Measurements from ENCODE around the gene CCNYL1.

Gene CCNYL1

DNA sequence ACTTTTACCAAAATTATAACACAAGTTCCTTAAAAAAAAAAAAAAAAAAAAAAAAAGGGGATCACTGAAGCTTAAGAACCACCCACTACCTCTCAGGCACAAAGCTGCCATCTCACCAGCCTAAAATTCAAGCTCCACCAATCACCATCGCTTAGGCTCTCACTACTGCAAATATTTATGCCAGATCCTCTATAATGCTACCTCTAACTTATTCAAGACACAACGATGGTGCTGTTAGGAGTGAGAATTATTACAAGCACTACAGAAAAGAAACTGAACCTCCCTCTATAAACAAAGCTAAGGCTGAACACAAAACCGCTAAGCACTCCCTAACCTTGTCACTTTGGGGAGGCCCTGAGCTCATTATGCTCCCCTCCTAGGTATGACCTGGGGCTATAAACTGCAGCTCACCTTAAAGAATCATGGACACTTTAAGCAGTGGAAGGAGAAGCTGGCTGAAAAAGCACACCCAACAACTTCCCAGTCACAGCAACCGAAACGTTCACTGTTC, 54.7 kb downstream of the CCNYL1 start:
- DNase-seq (ENCODE audit: low read depth in 2 of 2) = no peak

DNA sequence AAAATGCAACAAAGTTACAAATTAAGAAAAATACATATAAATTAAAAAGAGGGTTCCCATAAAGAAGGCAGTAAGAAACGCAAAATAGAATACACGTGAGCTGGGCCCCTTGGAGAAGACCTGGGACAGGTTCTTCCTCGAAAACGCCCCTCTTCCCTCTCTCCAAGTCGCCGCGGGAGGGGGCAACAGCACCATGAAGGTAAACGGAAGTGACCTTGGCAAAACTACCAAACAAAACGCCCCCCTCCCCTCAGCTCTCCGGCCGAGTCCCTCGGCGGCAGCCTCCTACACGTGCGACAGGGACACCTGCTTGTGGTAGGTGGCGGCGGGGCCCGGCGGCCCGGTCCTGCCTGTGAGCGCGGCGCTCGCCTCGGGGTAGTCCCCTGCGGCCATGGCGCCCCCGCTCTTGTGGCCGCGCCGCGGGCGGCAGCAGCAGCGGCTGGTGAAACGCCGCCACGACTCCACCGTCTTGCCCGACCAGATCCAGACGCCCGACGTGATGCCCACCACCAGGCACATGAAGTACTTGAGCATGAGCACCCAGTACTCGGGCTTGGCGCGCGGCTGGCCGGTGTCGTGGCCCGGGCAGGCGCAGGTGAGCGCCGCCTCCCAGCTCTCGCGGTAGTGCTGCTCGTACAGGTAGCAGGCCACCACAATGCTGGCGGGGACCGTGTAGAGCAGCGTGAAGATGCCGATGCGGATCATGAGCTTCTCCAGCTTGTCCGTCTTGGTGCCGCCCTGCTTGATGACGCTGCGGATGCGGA, 55.4 kb downstream of the CCNYL1 start:
- DNase-seq (ENCODE audit: low read depth in 2 of 2) = no peak

GRCh38 chr2:207767461-207768167, 56.2 kb downstream of the CCNYL1 start:
- no peak for DNase-seq (ENCODE audit: low read depth in 2 of 2)

DNA sequence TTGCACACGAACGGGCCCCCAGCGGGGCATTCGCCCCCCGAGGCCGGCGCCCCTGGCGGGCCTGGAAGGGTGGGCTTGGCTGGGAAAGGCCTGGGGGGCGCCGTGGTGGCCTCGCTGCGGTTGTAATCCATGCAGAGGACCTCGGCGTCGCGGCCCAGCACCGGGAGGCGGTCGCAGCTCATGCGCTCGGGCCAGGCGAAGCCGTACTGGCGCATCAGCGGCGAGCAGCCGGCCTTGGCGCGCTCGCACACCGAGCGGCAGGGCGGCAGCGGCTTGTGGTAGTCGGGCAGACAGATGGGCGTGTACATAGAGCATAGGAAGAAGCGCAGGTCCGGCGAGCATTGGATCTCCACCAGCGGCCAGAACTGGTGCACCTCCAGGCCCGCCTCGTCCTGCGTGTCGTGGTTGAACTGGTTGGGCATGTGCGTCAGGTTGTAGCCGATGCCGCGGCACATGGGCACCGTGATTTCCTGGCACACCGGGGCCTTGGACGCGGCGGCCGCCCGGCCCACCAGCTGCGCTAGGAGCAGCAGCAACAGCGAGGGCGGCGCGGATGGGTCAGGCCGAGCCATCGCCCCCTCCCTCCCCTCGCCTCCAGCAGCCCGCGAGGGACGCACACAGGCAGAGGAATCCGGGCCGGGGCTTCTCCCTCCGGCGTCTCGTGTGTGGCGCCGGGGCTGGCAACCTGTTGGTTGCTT, 56.9 kb downstream of the CCNYL1 start:
- peak in 1 of 2 donors; percentile 13 for DNase-seq (ENCODE audit: low read depth in 2 of 2)

DNA sequence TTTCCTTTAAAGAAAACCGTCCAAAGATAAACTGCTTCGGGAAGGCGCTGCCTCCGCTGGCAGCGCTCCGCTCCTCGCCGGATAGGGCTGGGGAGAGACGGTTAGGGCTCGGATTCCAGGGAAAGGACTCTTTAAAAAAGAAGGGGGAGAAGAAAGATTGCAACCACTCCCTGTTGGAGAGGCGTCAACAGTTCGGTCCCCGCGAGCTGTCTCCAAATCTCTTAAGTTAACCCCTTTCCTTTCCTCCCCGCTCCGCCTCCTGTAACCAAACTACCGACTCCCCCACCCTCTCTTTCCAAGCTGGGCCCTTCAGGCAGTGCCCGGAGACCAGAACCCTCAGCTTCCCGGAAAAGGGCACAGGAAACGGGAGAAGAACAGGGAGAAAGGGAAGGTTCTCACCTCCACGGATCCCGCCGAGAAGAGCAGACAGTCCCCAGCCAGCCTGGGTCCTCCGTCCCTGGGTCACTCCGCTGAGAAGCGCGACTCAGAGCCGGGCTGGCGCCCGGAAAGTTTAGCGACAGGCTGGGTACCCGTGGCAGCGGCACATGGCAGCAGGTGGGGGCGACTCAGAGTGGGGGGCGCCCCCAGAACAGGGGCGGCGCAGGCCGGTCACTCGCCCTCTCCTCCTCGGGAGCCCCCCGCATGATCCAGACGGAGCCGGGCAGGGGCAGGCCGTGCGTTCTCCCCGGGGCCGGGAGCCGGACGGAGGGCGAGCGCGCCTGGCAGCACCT, 57.6 kb downstream of the CCNYL1 start:
- no peak for DNase-seq (ENCODE audit: low read depth in 2 of 2)

GRCh38 chr2:207770602-207771404, 59.4 kb downstream of the CCNYL1 start:
- DNase-seq (ENCODE audit: low read depth in 2 of 2) = no peak

DNA sequence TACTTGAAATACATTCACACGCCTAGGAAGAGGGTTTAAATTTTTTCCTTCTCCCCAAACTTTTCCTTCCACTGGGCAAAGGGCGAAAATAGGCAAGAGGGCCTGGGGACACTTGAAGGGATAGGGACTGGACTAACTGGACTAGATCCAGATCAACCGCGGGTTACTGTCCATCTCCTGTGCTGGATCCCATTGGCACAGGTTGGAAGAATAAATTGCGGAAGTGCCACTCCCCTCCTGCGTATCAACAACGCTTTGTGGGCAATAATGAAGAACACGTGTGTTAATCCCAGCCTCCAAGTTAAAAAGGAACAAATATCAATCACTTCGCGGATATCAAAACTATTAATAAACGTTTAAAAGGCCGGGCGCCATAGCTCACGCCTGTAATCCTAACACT, 60.0 kb downstream of the CCNYL1 start:
- DNase-seq (ENCODE audit: low read depth in 2 of 2) = no peak

GRCh38 chr2:207772081-207772843, 60.8 kb downstream of the CCNYL1 start:
- DNase-seq (ENCODE audit: low read depth in 2 of 2) = no peak

GRCh38 chr2:207772844-207773205, 61.4 kb downstream of the CCNYL1 start:
- DNase-seq (ENCODE audit: low read depth in 2 of 2) = no peak

DNA sequence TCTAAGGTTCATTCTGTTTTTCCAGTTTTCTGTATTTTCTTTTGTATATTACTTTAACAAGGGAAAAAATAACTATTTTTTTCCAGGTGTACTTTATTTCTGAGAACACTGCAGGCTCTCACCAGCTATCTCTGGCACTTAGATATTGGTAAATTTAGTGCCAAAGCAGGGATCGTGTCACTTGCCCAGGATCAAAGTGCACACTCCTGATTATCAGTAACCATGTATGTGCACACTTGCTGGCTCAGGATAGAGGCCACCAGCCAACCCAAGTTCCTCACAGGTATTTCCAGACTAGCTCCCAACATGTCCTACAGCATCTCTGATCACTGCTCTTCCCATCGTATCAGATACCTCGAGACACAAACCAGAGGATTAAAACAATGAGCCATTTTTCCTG, 64.0 kb downstream of the CCNYL1 start:
- DNase-seq (ENCODE audit: low read depth in 2 of 2) = no peak

GRCh38 chr2:207777124-207777523, 65.7 kb downstream of the CCNYL1 start:
- DNase-seq (ENCODE audit: low read depth in 2 of 2) = no peak

DNA sequence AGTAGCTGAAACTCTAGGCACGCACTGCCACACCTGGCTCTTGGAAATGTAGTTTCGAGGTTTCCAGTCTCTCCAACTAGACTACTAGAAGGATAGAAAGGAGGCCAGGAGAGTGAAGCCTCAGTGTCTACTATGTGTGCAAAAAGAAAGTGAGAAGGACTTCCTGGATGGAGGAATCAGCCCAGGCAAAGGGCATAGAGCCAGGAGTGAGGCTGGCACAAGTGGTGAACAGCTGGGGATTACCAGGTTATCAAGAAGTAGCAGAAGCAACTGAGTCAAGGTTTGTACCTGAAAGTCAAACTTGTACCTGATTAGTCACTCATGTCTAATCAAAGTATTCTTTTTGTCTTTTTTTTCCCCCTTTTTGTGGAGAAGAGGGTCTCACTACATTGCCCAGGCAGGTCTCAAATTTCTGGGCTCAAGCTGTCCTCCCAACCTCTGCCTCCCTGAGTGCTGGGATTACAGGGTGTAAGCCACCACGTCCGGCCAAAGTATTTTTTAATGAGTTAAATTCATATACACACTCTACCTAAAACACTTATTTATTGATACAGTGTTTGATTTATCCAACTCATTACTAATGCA, 67.0 kb downstream of the CCNYL1 start:
- no peak for DNase-seq (ENCODE audit: low read depth in 2 of 2)

- no peak for DNase-seq (ENCODE audit: low read depth in 2 of 2)
Measured at GRCh38 chr2:207779523-207779922, 68.1 kb downstream of the CCNYL1 start.

GRCh38 chr2:207782238-207783030, 71.0 kb downstream of the CCNYL1 start:
- no peak for DNase-seq (ENCODE audit: low read depth in 2 of 2)

GRCh38 chr2:207783514-207783913, 72.1 kb downstream of the CCNYL1 start:
- no peak for DNase-seq (ENCODE audit: low read depth in 2 of 2)

- DNase-seq (ENCODE audit: low read depth in 2 of 2) = no peak
Measured at GRCh38 chr2:207784898-207785297, 73.5 kb downstream of the CCNYL1 start.

- DNase-seq (ENCODE audit: low read depth in 2 of 2) = no peak
Measured at GRCh38 chr2:207787017-207787416, 75.6 kb downstream of the CCNYL1 start.

- DNase-seq (ENCODE audit: low read depth in 2 of 2) = no peak
Measured at GRCh38 chr2:207787800-207788199, 76.4 kb downstream of the CCNYL1 start.

DNA sequence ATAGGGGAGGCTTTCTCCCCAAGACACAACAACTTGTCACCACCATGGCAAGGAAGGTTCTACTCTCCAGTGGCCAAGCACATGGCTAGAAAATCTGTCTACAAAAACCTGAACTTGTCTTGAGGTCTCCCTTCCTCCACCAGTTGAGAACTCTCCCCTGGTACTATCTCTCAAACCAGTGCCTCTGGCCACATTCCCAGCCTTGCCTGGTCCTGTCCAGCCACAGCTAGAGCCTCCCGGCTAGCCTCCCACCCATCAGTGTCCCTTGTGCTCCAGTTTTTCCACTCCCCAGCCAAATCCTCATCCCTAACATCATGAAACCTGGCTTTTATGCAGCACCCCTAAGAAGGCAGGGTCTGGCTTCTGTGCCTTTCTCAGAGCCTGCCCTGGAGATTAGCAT, 79.5 kb downstream of the CCNYL1 start:
- no peak for DNase-seq (ENCODE audit: low read depth in 2 of 2)

All from stimulated activated CD8-positive, alpha-beta memory T cell treated with anti-CD3 and anti-CD28 coated beads, Interleukin-7, amount 100 ng/mL, for 4 hours (primary cell).